HL-60 (cell line): ENCODE results near the gene LIPC.

ENCODE experiments used
- DNase-seq, 2 experiments: peaks; one replicate each; pipeline ENCODE4 v3.0.0-alpha.2; 2010 to 2020; ENCODE audit warnings: low read depth in 1 of 2, low spot score in 1 of 2
- H3K27ac ChIP-seq: fragments of 250-450 bp; sonication (Bioruptor Pico); replicated peaks from 2 replicates; pipeline ENCODE4 v1.5.1; 2020; ENCODE audit warnings: mild to moderate bottlenecking, moderate library complexity
- H3K27me3 ChIP-seq: fragments of 250-450 bp; sonication (Bioruptor Pico); 2 replicates; pipeline ENCODE4 v1.5.1; 2021; ENCODE audit warnings: mild to moderate bottlenecking, moderate library complexity; ENCODE audit not compliant: insufficient read depth, poor library complexity, severe bottlenecking
- H3K4me3 ChIP-seq: replicated peaks from 2 replicates; pipeline ENCODE4 v1.5.1; 2011; ENCODE audit warnings: mild to moderate bottlenecking, control low read depth, low read length; ENCODE audit not compliant: insufficient read depth
- CTCF ChIP-seq: IDR thresholded peaks from one replicate; pipeline ENCODE4 v1.5.1; 2011; ENCODE audit warnings: low read length, control low read depth, inconsistent platforms; ENCODE audit not compliant: insufficient read depth
- GABPA ChIP-seq: IDR thresholded peaks from 2 replicates; pipeline ENCODE4 v1.6.1; 2012; ENCODE audit warnings: low read depth
- POLR2AphosphoS5 ChIP-seq: IDR thresholded peaks from 2 replicates; pipeline ENCODE4 v1.6.1; 2012; ENCODE audit warnings: low read depth
- REST ChIP-seq: IDR thresholded peaks from 2 replicates; pipeline ENCODE4 v1.6.1; 2012; ENCODE audit warnings: low read depth; ENCODE audit not compliant: insufficient replicate concordance
- SPI1 ChIP-seq: IDR thresholded peaks from 2 replicates; pipeline ENCODE4 v1.6.1; 2012; ENCODE audit warnings: low read depth, mild to moderate bottlenecking, borderline replicate concordance

The LIPC gene

GRCh38 chr15:58434334-58434875 is 2.6 kb downstream of the LIPC start:
- DNase-seq = no peak
- TF ChIP-seq REST (peak; percentile 84), CTCF (no peak)
- no peak overlapping the region for H3K4me3 ChIP-seq
- no peaks in the 10 kb centered on the region for H3K27me3 ChIP-seq
- H3K27ac ChIP-seq = no peak overlapping the region

- no peak for TF ChIP-seq CTCF
- no peak for TF ChIP-seq SPI1
- TF ChIP-seq GABPA = no peak
- TF ChIP-seq POLR2AphosphoS5 = no peak
- no peak for TF ChIP-seq REST
- no peak for DNase-seq
- Histone ChIP-seq H3K27me3 (no peaks in the 10 kb centered on the region), H3K27ac (no peak overlapping the region), H3K4me3 (no peak overlapping the region)
Observed at GRCh38 chr15:58436552-58436951, 4.8 kb downstream of the LIPC start.

GRCh38 chr15:58437531-58438105 is 5.8 kb downstream of the LIPC start:
- Histone ChIP-seq H3K4me3 (no peak overlapping the region), H3K27ac (no peak overlapping the region), H3K27me3 (no peaks in the 10 kb centered on the region)
- DNase-seq = no peak
- TF ChIP-seq POLR2AphosphoS5 = no peak
- no peak for TF ChIP-seq REST
- TF ChIP-seq SPI1 = no peak
- no peak for TF ChIP-seq CTCF
